ENCODE measurements around the gene COA3.

GRCh38 chr17:42809250-42809649 is 10.7 kb upstream of the COA3 start:
- no peak for TF ChIP-seq ISL1 (CRISPR knock-in tag; IDR thresholded peaks at IDR 0.05)
- TF ChIP-seq, protein P1, sequence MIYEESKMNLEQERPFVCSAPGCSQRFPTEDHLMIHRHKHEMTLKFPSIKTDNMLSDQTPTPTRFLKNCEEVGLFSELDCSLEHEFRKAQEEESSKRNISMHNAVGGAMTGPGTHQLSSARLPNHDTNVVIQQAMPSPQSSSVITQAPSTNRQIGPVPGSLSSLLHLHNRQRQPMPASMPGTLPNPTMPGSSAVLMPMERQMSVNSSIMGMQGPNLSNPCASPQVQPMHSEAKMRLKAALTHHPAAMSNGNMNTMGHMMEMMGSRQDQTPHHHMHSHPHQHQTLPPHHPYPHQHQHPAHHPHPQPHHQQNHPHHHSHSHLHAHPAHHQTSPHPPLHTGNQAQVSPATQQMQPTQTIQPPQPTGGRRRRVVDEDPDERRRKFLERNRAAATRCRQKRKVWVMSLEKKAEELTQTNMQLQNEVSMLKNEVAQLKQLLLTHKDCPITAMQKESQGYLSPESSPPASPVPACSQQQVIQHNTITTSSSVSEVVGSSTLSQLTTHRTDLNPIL (CRISPR knock-in tag; IDR thresholded peaks at IDR 0.05; ENCODE audit: low read depth) = no peak
